GM19238 (cell line): Measurements from ENCODE around the gene MTG2.

Experiments
- DNase-seq: peaks from one replicate; pipeline ENCODE4 v3.0.0; 2011; ENCODE audit warnings: low spot score; ENCODE audit not compliant: insufficient read length

Gene MTG2

GRCh38 chr20:62205618-62206387 lies 23.0 kb downstream of the MTG2 start:
- no peak for DNase-seq

DNA sequence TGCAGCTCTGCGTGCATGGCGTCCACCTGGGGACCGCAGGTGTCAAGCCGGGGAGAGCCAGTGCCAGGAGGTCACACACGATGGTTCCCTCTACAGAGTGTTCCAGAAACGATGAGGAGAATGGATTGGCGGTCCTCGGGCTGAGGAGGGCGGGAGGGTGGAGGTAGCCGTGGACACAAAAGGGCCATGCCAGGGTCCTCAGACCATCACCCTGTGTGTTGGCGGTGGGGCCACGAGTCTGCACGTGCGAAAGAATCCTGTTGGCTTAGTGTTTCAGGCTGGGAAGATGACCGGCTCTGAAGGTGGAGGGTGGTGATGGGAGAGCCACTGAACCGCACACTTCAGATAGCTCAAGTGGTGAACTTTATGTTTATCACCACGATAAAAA lies 23.6 kb downstream of the MTG2 start:
- DNase-seq = no peak

GRCh38 chr20:62208061-62208794 lies 25.4 kb downstream of the MTG2 start:
- no peak for DNase-seq

DNA sequence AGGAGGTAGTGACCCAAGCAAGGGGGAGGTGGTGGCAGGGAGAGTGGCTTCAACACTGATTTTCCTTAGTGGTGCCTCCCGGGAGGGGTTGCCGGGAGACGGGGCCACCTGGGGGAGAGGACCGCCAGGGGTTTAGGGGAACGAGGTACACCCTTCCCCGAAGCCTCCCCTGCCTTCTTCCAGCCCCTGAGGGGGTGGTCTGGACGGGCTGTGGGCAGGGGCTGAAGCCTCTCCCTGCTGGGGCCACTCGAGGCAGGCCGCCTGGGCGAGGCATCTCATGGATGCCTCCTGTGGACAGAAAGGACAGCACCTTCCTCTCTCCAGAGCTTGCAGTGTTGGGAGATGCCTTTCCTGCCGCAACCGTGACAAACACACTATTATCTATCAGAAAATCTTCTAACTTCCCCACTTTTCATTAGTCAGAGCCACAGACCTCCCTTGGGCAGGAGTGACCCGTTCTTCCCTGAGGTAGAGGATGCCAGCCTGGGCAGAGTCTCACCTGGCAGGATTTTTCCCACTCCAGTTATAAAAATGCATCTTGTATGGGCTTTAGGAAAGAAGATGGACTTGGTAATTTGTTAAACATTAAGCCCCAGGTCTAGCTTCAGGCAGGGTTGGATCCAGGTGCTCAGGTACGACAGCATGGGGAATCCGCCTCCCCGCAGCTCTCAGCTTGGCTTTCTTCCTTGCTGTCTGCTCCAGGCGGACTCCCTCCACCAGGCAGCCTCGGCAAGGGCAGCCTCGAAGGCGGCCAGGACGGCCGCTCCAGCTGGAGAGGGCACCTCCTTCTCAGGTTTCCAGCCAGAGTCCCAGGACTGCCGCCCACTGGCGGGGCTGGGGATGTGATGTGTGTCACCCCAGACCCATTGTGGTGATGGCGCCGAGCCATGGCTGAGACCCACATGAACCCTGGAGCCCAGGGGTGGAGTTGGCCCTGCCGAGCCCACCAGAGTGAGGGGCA lies 26.2 kb downstream of the MTG2 start:
- no peak for DNase-seq

GRCh38 chr20:62209850-62210495 lies 27.1 kb downstream of the MTG2 start:
- DNase-seq = no peak

GRCh38 chr20:62210496-62210855 lies 27.6 kb downstream of the MTG2 start:
- DNase-seq = no peak

GRCh38 chr20:62211216-62211615 lies 28.4 kb downstream of the MTG2 start:
- no peak for DNase-seq

GRCh38 chr20:62211769-62212288 lies 29.0 kb downstream of the MTG2 start:
- DNase-seq = no peak

- DNase-seq = no peak
These were observed 29.5 kb downstream of the MTG2 start for GRCh38 chr20:62212299-62212698.

DNA sequence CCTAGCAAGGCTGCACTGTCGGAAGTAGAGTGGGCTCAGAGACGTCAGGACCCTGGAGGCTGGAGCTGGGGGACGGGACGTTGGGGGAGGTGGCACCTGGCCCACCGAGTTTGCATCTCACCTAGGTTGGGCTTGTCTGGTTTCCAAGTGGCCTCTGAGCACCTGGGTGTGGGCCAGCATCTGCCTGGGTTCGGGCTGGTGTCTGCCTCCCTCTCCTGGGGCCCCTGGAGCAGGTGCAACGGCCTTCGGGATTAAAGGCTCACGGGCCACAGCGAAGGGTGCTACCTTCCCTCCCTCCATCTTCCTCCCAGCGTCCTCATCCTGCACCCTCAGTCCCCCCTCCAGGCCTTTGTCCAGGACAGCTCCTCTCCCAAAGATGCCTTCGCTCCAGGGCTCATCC lies 31.2 kb downstream of the MTG2 start:
- no peak for DNase-seq

GRCh38 chr20:62215020-62215990 lies 32.5 kb downstream of the MTG2 start:
- DNase-seq = no peak

DNA sequence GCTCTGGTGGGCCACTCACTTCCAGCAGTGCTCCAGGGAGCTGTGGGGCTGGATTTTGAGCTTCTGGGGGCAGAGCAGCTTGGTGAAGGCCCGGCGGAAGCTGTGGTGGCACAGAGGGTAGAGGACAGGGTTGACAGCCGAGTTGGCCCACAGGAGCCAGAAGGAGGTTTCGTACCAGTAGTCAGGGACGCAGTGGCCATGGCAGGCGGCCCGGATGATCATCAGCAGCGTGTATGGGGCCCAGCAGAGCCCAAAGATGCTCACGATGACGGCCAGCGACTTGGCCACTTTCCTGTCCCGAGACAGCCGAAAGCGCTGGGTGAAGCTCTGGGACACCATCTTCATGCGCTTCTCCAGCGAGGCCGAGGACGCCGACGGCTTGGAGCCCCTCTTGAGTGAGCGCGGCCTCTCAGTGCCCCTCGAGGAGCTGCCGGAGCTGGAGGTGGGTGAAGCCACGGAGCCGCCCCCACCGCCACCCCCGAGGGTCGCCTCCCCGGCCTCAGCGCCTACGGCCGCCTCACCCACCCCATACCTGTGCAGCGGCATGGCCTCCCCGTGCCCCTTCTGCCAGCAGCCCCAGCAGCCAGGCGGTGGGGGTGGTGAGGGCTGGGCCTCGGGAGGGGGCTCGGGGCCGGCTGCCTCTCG lies 33.3 kb downstream of the MTG2 start:
- no peak for DNase-seq

- no peak for DNase-seq
These were observed 34.1 kb downstream of the MTG2 start for GRCh38 chr20:62216636-62217566.

DNA sequence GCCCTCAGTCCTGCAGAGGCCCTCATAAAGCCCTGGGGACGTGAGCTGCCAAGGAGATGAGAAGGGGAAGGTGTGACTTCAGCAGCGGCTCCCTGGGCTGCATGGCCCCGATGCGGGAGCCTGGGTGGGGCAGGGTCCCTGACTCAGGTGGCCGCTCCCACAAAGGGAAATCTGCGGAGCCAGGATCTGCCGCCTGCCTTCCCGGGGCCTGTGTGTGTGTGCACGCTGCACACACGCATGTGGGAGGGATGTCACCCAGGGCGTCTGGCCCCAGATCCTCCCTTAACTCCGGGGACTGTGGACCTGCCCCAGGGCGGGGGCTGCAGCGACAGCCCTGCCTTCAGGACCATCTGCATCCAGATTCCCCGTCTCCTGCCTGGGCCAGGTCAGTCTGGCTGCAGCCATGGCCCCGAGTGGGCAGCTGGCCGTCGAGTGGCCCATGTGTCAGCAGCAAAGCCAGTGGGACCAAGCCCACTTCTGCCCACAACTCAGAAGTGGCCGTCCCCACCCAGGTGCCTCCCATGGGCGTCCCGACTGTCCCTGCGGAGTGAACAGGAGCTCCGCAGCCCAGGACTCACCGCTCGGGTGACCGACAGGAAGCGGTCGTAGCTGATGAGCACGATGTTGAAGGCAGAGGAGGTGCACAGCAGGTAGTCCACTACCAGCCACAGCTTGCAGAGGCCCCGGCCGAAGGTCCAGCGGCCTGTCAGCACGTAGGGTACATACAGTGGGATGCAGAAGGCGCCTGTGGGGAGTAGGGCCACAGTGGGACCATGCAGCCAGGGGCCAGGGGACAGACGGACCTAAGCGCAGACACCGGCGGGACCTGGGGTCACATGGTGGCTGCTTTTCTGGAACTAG lies 35.3 kb downstream of the MTG2 start:
- DNase-seq = no peak

GRCh38 chr20:62219101-62219991 lies 36.5 kb downstream of the MTG2 start:
- no peak for DNase-seq

GRCh38 chr20:62219992-62220665 lies 37.3 kb downstream of the MTG2 start, which contains the start of gene HRH3:
TSS of gene HRH3 (minus strand) at chr20:62220278. CDS start at chr20:62219970, 308 bp downstream.
- DNase-seq = peak; percentile 75
